Brain microvascular endothelial cell (primary cell): ENCODE measurements around the gene CAPN9.

ENCODE experiments used
- DNase-seq: peaks from one replicate; pipeline ENCODE4 v3.0.0-alpha.2; 2020
- H3K27ac ChIP-seq: fragments of 250-450 bp; sonication (Bioruptor Pico); 2 replicates; pipeline ENCODE4 v1.5.1; 2020; ENCODE audit warnings: mild to moderate bottlenecking, moderate library complexity
- H3K27me3 ChIP-seq: fragments of 250-450 bp; sonication (Bioruptor Pico); replicated peaks from 2 replicates; pipeline ENCODE4 v1.5.1; 2020; ENCODE audit warnings: mild to moderate bottlenecking
- H3K36me3 ChIP-seq: fragments of 250-450 bp; sonication (Bioruptor Pico); replicated peaks from 2 replicates; pipeline ENCODE4 v1.5.1; 2020; ENCODE audit warnings: mild to moderate bottlenecking
- H3K4me3 ChIP-seq: 2 replicates; pipeline ENCODE4 v1.5.1; 2011; ENCODE audit warnings: low read depth, mild to moderate bottlenecking, control low read depth, low read length, moderate library complexity
- CTCF ChIP-seq: IDR thresholded peaks from 2 replicates; pipeline ENCODE4 v1.5.1; 2011; ENCODE audit warnings: low read depth, mild to moderate bottlenecking, moderate library complexity, low read length, control low read depth, inconsistent platforms; ENCODE audit errors: missing control alignments
- in situ Hi-C: cut with HindIII; loops from 2 replicates; pipeline ENCODE4 v1.10.0; 2017; ENCODE audit warnings: low sequenced_read_pairs, low pct_ligation_motif_present

CAPN9 gene

GRCh38 chr1:230706020-230706699 is 41.0 kb upstream of the CAPN9 start:
- in situ Hi-C loops = no loop called here
- Histone ChIP-seq H3K27ac (no peak overlapping the region), H3K36me3 (no peaks in the 10 kb centered on the region), H3K27me3 (no peaks in the 10 kb centered on the region), H3K4me3 (no peak overlapping the region)
- no peak for TF ChIP-seq CTCF
- no peak for DNase-seq

DNA sequence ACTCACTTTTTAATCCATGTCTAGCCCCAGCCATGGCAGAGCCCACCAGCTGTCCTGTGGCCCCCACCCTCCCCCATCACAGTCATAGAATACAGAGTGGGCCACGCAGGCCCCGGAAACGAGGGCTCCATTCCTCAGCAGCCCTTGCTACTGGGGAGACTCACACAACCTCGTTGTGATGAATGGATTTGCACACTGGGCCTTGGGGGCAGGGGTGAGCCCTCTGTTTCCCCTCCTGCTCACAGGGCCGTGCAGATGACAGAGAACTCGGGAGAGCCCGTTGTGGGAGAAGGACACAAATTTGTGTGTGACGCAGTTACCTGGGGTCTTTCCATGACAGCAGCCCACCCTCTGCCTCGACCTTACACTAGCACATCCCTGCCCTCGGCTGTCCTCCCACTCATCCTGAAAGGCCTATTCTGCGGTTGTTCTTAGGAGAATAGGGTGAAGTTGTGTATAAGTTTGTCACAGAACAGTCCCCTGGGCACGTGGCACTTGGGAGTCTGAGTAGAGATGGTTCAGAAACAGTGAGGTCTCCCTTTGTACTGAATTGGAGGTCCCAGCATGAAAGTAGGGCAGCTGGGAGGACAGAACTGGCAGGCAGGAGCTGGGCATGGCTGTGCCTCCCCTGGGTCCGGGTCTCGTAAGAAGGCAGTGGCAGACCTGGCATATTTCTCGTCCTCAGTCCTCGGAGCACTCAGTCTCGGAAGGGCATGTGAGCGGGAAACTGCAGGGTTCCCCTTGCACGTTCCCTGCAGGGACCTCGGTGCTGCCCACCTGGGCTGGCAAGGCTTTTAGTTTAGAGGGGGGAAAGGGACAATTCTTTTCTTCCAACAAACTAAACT is 40.1 kb upstream of the CAPN9 start:
- no peak for DNase-seq
- no peak overlapping the region for H3K4me3 ChIP-seq
- H3K27ac ChIP-seq = no peak overlapping the region
- in situ Hi-C loops = no loop called here
- TF ChIP-seq CTCF = no peak
- H3K36me3 ChIP-seq = no peaks in the 10 kb centered on the region
- H3K27me3 ChIP-seq = no peaks in the 10 kb centered on the region

DNA sequence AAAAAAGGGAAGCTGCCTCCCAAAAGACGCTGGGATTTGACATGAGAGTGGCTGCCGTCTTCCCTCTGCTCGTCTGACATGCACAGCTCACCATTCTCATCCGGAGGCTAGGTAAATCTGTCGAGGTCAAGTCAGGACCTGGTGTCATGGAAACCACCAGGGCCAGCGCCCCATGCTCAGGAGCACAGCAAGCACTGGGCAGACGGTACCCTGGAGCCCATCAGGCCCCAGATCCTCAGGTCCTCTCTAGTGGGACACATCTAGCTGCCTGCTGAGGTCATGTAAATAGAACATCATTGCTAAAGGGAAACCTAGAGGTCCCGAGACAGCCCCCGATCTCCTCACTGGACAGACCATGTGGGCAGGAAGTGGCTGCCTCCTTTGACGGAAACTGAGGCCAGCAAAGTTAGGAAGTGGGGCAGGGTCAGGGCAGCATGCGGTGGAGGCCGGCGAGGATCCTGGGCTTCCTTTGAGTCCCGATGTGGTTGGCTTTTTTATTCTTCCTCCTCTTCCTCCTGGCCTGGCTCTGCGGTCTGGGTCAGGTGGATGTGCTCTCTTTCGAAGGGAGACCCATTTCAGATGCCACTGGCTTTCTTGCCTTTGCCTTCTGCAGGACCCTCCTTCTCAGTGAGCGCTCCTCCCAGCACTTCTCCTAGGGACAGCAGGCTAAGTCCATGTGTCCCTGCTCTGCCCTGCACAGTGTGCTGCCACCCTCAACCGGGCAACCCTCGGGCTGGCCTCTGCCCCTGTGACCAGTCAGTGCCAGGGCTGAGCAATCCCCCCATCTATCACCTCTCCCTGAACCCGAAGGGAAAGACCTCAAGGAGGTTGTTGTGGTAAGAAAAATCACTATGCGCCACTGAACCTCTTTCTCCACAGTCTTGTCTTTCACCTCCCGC is 39.2 kb upstream of the CAPN9 start:
- Histone ChIP-seq H3K4me3 (no peak overlapping the region), H3K27ac (no peak overlapping the region), H3K36me3 (no peaks in the 10 kb centered on the region), H3K27me3 (no peaks in the 10 kb centered on the region)
- in situ Hi-C loops = no loop called here
- TF ChIP-seq CTCF = no peak
- no peak for DNase-seq

DNA sequence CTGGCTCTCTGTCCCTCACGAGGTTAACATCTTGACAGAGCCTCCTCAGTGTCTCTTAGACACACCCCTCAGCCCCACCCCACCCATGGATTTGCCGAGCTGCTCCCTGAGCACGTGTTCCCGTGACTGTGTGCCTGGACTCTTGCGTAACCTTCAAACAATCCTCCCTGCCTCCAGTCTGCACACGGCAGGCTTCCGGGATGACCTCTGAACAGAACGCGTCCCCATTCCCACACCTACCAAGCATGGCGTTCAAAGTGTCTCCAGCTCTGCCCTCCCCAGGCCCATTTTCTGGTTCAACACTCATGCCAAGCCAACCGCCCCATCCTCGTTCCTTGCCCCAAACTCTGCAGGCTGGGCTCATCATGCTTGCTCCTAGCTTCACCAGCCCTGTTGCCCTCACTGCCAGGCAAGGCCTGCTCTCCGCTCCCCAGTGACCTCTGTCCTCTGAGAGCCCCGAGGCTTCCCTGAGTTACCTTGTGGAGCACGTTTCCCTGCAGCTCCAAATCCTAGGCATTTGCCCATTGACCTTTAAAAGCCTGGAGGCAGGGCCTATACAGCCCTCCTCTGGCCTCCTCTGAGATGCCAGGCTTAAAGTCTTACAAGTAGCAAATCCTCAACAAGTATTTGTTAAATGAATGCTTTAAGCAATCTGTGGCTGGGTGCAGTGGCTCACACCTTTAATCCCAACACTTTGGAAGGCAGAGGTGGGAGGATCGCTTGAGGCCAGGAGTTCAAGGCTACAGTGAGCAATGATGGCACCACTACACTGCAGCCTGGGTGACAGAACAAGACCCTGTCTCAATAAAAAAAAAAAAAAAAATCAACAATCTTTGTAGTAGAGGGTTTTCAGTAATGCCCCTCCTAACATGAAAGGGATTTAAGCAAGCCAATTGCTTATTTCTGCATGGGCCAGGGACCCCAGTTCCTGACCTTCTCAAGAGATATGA is 38.3 kb upstream of the CAPN9 start:
- Histone ChIP-seq H3K36me3 (no peaks in the 10 kb centered on the region), H3K27ac (no peak overlapping the region), H3K27me3 (no peaks in the 10 kb centered on the region), H3K4me3 (no peak overlapping the region)
- no peak for TF ChIP-seq CTCF
- DNase-seq = no peak
- in situ Hi-C loops = no loop called here
